HG03575 (cell line): ENCODE results near the gene BABAM2.
"Not testable (repeated sequence)": the region's sequence is repeated elsewhere in the genome, so short reads cannot be mapped to it uniquely, and the experiment has no call there.

Source experiments
- ATAC-seq: cut with Tn5 transposase; IDR thresholded peaks from one replicate; pipeline ENCODE4 v1.9.1; 2021; ENCODE audit not compliant: unreplicated experiment, insufficient number of reproducible peaks, low FRiP score; ENCODE audit errors: extremely low read depth

Gene BABAM2

GRCh38 chr2:27890146-27890923 lies at the start of gene BABAM2, which contains the start of gene RBKS:
BABAM2 (plus strand) TSS chr2:27890729; CDS start chr2:27894557, 3,828 bp downstream.
RBKS (minus strand) TSS chr2:27890387; CDS start chr2:27890345, 42 bp downstream.
- ATAC-seq, result peak; percentile 30

DNA sequence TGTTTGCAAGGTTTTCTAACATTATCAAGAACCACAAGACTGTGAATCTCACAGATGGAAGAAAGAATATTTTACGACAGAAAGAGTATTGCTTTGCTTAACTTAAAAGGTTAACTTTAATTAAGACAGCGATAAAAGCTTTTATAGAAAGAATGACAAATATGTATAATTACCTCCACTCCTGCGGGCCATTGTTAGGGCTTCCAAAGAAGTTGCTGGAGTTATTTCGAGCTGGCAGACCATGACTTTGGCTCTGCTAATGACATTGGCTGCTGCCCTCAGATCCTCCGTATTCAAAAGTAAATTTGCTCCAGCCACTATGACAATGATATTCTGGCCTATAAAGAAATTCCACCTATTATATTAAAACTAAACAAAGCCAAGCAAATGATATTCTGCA lies 47.6 kb upstream of the BABAM2 start:
- no peak for ATAC-seq

- ATAC-seq, result no peak
Observed at GRCh38 chr2:27843992-27844391, 46.5 kb upstream of the BABAM2 start.

DNA sequence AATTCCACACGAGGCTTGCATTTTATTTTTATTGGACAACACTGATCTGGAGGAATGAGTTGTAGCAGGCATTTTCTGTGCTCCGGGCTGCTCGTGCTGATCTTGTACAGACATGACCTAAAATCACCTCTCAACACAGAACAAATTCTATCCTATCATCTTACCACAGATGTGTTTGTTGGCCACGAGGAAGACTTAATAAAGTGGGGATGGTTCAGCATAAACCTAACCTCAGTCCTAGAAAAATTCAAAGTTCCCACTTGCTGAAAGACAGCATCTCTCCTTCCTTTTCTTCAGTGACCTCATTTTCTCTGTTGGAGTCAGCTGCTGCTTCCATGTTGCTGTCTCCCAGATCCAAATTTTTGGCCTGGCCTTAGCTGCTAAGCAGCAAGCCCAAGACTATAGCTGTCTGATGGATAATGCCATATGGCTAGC lies 45.7 kb upstream of the BABAM2 start:
- no peak for ATAC-seq

GRCh38 chr2:27847333-27847732 lies 43.2 kb upstream of the BABAM2 start:
- no peak for ATAC-seq

DNA sequence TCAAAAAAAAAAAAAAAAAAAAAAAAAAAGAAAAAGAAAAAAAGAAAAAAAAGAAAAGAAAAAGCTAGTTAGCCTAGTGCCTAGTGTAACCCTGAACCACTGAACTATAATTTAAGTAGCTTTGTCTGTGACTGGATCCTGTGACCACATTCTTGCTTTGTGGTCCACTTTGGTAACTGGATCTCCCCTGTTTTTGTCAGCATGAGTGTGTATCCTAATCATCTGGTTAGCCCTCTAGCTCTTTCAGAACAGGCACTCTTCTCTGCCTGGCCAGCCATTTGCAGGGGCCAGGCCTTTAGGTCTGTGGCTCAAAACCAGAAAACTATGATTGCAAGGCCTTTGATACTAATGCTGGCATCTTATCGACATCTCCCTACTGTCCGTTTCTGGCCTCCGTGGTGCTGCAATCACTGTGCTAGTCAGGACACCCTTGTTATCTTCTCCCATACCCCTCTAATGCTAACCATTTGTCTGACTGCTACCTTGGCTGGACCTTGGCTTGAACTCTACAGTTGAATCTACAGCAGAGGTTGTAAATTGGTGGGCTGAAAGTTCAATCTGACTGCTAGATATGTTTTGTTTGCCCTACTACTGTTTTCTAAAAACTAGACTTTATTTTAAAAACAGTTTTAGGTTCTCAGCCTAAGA lies 40.8 kb upstream of the BABAM2 start:
- ATAC-seq, result no peak

DNA sequence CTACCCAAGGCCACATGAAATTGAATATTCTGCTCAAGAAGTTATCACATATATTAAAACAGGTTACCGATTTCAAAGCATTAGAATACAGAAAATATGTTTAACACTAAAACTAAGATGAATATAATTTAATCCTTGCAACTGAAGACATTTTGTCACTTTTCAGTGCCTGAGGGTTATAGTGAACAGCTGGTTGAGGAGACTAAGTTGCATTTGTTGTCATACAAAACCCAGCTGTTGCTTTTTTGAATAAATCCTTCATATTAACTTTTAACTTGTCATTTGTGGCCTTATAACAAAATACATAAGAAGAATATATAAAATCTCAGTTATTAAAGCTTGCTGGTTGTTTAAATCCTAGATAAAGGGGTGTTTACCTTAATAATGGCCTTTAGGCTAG lies 37.8 kb upstream of the BABAM2 start:
- ATAC-seq, result no peak

GRCh38 chr2:27854229-27854862 lies 36.2 kb upstream of the BABAM2 start:
- no peak for ATAC-seq

DNA sequence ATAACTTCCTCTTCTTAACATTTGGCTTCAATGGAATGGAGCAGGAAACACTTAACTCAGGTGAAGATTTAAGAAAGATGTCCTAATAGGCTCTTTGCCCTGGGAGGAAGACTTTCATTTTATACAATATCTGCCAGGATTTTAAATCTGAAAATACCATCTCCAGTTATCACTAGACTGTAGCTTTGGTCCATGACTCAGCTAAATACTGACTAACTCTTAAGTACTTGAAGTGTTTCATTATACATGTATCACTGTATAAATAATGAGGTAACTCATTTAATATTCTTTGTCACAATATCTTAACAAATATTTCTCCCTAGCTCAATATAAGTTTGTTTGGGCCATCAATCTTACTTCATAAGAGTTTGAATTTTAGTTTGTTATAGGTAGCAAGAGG lies 35.1 kb upstream of the BABAM2 start:
- ATAC-seq, result no peak

GRCh38 chr2:27856386-27856785 lies 34.1 kb upstream of the BABAM2 start:
- no peak for ATAC-seq

GRCh38 chr2:27856956-27857355 lies 33.6 kb upstream of the BABAM2 start:
- no peak for ATAC-seq

DNA sequence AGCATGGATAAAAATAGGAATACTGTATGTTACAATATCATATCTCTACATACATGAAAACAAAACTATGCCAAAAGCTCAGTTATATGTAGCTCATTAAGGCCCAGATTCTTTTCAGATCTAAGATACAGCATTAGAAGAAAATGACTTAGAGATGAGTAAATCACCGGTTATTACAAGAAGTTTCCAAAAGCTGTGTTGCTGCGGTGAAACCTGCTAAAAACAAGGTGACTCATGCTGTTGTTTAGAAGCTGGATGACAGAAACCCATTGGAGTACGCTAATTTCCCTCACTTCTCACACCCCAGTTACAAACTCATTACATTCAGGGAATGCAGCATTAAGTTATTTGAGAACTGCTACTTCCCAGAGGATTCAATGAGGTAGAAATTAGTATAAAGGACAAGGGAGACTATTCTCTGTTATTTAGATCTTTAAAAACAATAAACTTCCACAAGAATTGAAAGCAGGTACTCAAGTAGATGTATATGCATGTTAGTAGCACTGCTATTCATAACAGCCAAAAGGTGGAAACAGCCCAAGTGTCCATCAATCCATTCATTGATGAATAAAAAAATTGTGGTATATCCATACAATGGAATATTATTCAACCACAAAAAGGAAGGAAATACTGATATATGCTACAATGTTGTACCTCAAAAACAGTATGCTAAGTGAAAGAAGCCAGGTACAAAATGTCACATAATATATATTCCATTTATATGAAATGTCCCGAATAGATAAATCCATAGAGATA lies 32.9 kb upstream of the BABAM2 start:
- ATAC-seq, result no peak

- no peak for ATAC-seq
Observed at GRCh38 chr2:27860111-27860510, 30.4 kb upstream of the BABAM2 start.

GRCh38 chr2:27863146-27863545 lies 27.4 kb upstream of the BABAM2 start:
- no peak for ATAC-seq

DNA sequence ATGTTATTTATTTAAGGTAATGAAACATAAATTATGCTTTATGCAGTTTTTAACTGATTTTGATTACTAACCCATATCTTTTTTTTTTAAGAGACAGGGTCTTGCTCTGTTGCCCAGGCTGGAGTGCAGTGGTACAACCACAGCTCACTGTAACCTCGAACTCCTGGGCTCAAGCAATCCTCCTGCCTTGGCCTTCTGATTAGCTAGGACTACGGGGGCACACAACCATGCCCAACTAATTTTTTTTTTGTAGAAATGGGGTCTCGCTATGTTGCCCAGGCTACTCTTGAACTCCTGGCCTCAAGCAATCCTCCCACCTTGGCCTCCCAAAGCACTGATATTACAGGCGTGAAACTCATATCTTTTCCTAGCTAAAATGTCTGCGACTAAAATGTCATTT lies 26.6 kb upstream of the BABAM2 start:
- ATAC-seq, result not testable (repeated sequence)

DNA sequence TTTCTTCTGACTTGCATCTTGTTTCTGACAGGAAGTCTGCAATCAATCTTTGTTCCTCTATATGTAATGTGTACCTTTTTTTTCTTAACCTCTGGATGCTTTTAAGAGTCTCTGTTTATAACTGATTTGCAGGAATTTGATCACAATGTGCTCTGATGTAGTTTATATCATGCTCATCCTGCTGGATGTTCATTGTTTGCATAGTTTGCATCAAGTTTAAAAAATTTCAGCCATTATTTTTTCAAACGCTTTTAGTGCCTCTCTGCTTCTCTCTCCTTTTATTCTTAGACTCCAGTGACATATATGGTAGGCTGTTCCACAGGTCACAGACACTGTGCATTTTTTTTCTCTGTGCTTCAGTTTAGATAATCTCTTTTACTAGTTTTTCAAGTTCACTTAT lies 24.3 kb upstream of the BABAM2 start:
- ATAC-seq, result no peak

GRCh38 chr2:27869763-27870162 lies 20.8 kb upstream of the BABAM2 start:
- no peak for ATAC-seq

- ATAC-seq, result no peak
Observed at GRCh38 chr2:27870724-27871123, 19.8 kb upstream of the BABAM2 start.

- no peak for ATAC-seq
Observed at GRCh38 chr2:27871802-27872201, 18.7 kb upstream of the BABAM2 start.
